KG1 (cell line): Measurements from ENCODE around the gene SRSF4.

ENCODE experiments used
- DNase-seq: peaks from one replicate; lab custom pipeline; 2025; lab: John Stamatoyannopoulos, UW

Gene SRSF4

GRCh38 chr1:29200906-29201594 lies 19.4 kb upstream of the SRSF4 start:
- no peak for DNase-seq

GRCh38 chr1:29197993-29198392 lies 16.3 kb upstream of the SRSF4 start:
- no peak for DNase-seq

- DNase-seq, result peak; percentile 6
Observed at GRCh38 chr1:29197590-29197924, 15.9 kb upstream of the SRSF4 start.

- DNase-seq, result no peak
Observed at GRCh38 chr1:29196863-29197589, 15.3 kb upstream of the SRSF4 start.

- no peak for DNase-seq
Observed at GRCh38 chr1:29195881-29196291, 14.2 kb upstream of the SRSF4 start.

GRCh38 chr1:29193879-29194455 lies 12.3 kb upstream of the SRSF4 start:
- DNase-seq, result no peak

- DNase-seq, result no peak
Observed at GRCh38 chr1:29190718-29191117, 9.0 kb upstream of the SRSF4 start.

- DNase-seq, result no peak
Observed at GRCh38 chr1:29186707-29187106, 5.0 kb upstream of the SRSF4 start.

- no peak for DNase-seq
Observed at GRCh38 chr1:29186252-29186651, 4.6 kb upstream of the SRSF4 start.

GRCh38 chr1:29183287-29183686 lies 1.6 kb upstream of the SRSF4 start:
- no peak for DNase-seq

GRCh38 chr1:29180497-29181412 lies 945 bp downstream of the SRSF4 start:
- no peak for DNase-seq

GRCh38 chr1:29179641-29180184 lies 2.0 kb downstream of the SRSF4 start:
- no peak for DNase-seq

GRCh38 chr1:29177022-29177705 lies 4.5 kb downstream of the SRSF4 start:
- no peak for DNase-seq

- no peak for DNase-seq
Observed at GRCh38 chr1:29176576-29176975, 5.1 kb downstream of the SRSF4 start.

- DNase-seq, result no peak
Observed at GRCh38 chr1:29172415-29172939, 9.2 kb downstream of the SRSF4 start.

GRCh38 chr1:29171521-29171920 lies 10.2 kb downstream of the SRSF4 start:
- no peak for DNase-seq

GRCh38 chr1:29171089-29171488 lies 10.6 kb downstream of the SRSF4 start:
- no peak for DNase-seq

- no peak for DNase-seq
Observed at GRCh38 chr1:29169976-29170375, 11.7 kb downstream of the SRSF4 start.

GRCh38 chr1:29167904-29168303 lies 13.8 kb downstream of the SRSF4 start:
- DNase-seq, result no peak

- no peak for DNase-seq
Observed at GRCh38 chr1:29166291-29166878, 15.3 kb downstream of the SRSF4 start.

GRCh38 chr1:29164588-29164987 lies 17.1 kb downstream of the SRSF4 start:
- DNase-seq, result no peak
